ENCODE measurements around the gene CRADD. TPM values are rescaled to one million over a fixed set of nuclear protein-coding genes. Genes with fewer than 3 reads are reported as not detected.

CRADD gene
- total and polyA plus RNA-seq, 2 donors (not counting 3 experiments of a cell fraction or from before 2014, with no cell fraction given) = 11.7 to 14.5 TPM

- H3K4me1 ChIP-seq (ENCODE audit: control insufficient read depth, extremely low read depth, insufficient read depth, low read length) = no peaks in the 10 kb centered on the region
- H3K36me3 ChIP-seq (ENCODE audit: control insufficient read depth in 2 of 2, extremely low read depth in 1 of 2, insufficient read depth in 2 of 2, low read length in 2 of 2) = no peaks in the 10 kb centered on the region
- TF ChIP-seq, protein P1, sequence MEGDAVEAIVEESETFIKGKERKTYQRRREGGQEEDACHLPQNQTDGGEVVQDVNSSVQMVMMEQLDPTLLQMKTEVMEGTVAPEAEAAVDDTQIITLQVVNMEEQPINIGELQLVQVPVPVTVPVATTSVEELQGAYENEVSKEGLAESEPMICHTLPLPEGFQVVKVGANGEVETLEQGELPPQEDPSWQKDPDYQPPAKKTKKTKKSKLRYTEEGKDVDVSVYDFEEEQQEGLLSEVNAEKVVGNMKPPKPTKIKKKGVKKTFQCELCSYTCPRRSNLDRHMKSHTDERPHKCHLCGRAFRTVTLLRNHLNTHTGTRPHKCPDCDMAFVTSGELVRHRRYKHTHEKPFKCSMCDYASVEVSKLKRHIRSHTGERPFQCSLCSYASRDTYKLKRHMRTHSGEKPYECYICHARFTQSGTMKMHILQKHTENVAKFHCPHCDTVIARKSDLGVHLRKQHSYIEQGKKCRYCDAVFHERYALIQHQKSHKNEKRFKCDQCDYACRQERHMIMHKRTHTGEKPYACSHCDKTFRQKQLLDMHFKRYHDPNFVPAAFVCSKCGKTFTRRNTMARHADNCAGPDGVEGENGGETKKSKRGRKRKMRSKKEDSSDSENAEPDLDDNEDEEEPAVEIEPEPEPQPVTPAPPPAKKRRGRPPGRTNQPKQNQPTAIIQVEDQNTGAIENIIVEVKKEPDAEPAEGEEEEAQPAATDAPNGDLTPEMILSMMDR (IDR thresholded peaks at IDR 0.05; ENCODE audit: extremely low read depth in 1 of 2, insufficient read depth in 1 of 2, low read depth in 1 of 2, low read length in 2 of 2) = no peak
- TF ChIP-seq FOS (IDR thresholded peaks at IDR 0.05; ENCODE audit: borderline replicate concordance, insufficient read depth, low read length) (no peak), MYC (IDR thresholded peaks at IDR 0.05; ENCODE audit: low read depth, low read length) (no peak), EZH2 (IDR thresholded peaks at IDR 0.05; ENCODE audit: borderline replicate concordance, low read depth, low read length, severe bottlenecking) (no peak), POLR2A (IDR thresholded peaks at IDR 0.05; ENCODE audit: low read depth, low read length) (no peak), JUN (IDR thresholded peaks at IDR 0.05; ENCODE audit: borderline replicate concordance, insufficient read depth, insufficient read length, low read depth) (no peak), POLR2AphosphoS5 (IDR thresholded peaks at IDR 0.05; ENCODE audit: insufficient read depth, low read depth, low read length) (no peak), GATA2 (IDR thresholded peaks at IDR 0.05; ENCODE audit: insufficient read depth, insufficient read length, low read depth, low read length) (no peak)
- TF ChIP-seq, protein P2, sequence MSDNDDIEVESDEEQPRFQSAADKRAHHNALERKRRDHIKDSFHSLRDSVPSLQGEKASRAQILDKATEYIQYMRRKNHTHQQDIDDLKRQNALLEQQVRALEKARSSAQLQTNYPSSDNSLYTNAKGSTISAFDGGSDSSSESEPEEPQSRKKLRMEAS (IDR thresholded peaks at IDR 0.05; ENCODE audit: insufficient read depth, insufficient read length) = no peak
- no peaks in the 10 kb centered on the region for H4K20me1 ChIP-seq (replicated peaks; ENCODE audit: control insufficient read depth, extremely low read depth, insufficient read depth, low read length)
- POLR2A ChIA-PET = no interaction called here
- H3K4me2 ChIP-seq (ENCODE audit: insufficient read depth, low read length) = no peak overlapping the region
- no peaks in the 10 kb centered on the region for H3K9me1 ChIP-seq (replicated peaks; ENCODE audit: control insufficient read depth, extremely low read depth, insufficient read depth, low read length)
- BruUV-seq (replicated peaks) = no TSS peak
- no peak overlapping the region for H3K4me3 ChIP-seq (replicated peaks in 1 of 3; ENCODE audit: insufficient read depth in 1 of 3, low read depth in 1 of 3, low read length in 3 of 3)
- H3K9me3 ChIP-seq (replicated peaks; ENCODE audit: control insufficient read depth, insufficient read depth, low read length) = no peaks in the 10 kb centered on the region
- H2AFZ ChIP-seq (ENCODE audit: low read depth, low read length) = no peak overlapping the region
- H3K9ac ChIP-seq (replicated peaks; ENCODE audit: extremely low read depth, insufficient read depth, low read length) = no peak overlapping the region
- H3K27ac ChIP-seq (ENCODE audit: insufficient read depth, low read depth, low read length) = no peak overlapping the region
- CTCF ChIA-PET = interaction anchor here (1.1 to 1.2 kb wide), 3 partner anchors 16 to 41 kb away, joined by 3 to 4 read pairs (median 4); no protein-coding TSS in a partner anchor
- no peaks in the 10 kb centered on the region for H3K27me3 ChIP-seq (ENCODE audit: control insufficient read depth in 2 of 2, insufficient read depth in 2 of 2, low read length in 2 of 2)
- no peak for DNase-seq (ENCODE audit: low read depth, low spot score)
- intact Hi-C loops (cut with micrococcal nuclease) = no loop called here
- no peaks in the 10 kb centered on the region for H3K79me2 ChIP-seq (ENCODE audit: control insufficient read depth, insufficient read depth, low read length)
- FAIRE-seq = no peak
- dilution Hi-C loops (cut with MboI; ENCODE audit: extremely low pct_ligation_motif_present, low sequenced_read_pairs) = no loop called here
Observed at GRCh38 chr12:93818488-93819049, 141.4 kb downstream of the CRADD start.
